ENCODE measurements around the gene PIK3CA. TPM values are rescaled to one million over a fixed set of nuclear protein-coding genes. Genes with fewer than 3 reads are reported as not detected.

The PIK3CA gene
- total RNA-seq, 1 donor from 2014 or later = 28.0 TPM

DNA sequence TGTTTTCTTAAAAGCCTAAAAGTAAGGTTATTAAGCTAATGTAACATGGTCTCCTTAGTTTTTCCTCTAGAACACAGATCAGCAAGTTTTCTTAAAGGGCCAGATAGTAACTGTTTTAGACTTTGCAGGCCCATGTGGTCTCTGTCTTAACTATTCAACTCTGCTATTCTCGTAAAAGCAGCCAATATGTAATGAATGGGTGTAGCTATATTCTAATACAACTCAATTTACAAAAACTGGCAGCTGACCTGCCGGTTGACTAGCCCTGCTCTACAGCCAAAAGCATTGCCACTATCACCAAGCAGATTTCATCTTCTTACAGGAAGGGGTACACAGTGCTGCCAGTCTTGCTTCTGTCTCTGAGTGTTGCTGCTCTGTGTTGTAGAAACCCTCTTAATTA is 75.4 kb downstream of the PIK3CA start:
- no peaks in the 10 kb centered on the region for H3K27me3 Mint-ChIP-seq (ENCODE audit: low read depth, unreplicated experiment)
- H3K27me3 ChIP-seq (ENCODE audit: insufficient read depth, low read length) = no peaks in the 10 kb centered on the region
- peaks cover 2% of the 10 kb centered on the region for H3K36me3 Mint-ChIP-seq (ENCODE audit: low read depth, unreplicated experiment)
- H3K4me3 ChIP-seq (ENCODE audit: insufficient read depth, low read depth, low read length) = no peak overlapping the region
- H3K27ac ChIP-seq (ENCODE audit: low read depth, low read length) = no peak overlapping the region
- H4K20me1 ChIP-seq (ENCODE audit: insufficient read depth, low read length) = no peaks in the 10 kb centered on the region
- H3K36me3 ChIP-seq (ENCODE audit: insufficient read depth, low read length) = peaks cover 3% of the 10 kb centered on the region
- no peak overlapping the region for H3K27ac Mint-ChIP-seq (ENCODE audit: unreplicated experiment)
- no peak overlapping the region for H2AFZ ChIP-seq (ENCODE audit: low read depth, low read length)
- no peaks in the 10 kb centered on the region for H3K79me2 ChIP-seq (ENCODE audit: insufficient read depth, low read length)
- no peaks in the 10 kb centered on the region for H3K4me1 ChIP-seq (ENCODE audit: insufficient read depth, low read length)
- H3K9me3 Mint-ChIP-seq (ENCODE audit: unreplicated experiment) = no peaks in the 10 kb centered on the region
- TF ChIP-seq EZH2 (IDR thresholded peaks at IDR 0.05; ENCODE audit: insufficient read depth, low read length) = no peak
- TF ChIP-seq, protein P1, sequence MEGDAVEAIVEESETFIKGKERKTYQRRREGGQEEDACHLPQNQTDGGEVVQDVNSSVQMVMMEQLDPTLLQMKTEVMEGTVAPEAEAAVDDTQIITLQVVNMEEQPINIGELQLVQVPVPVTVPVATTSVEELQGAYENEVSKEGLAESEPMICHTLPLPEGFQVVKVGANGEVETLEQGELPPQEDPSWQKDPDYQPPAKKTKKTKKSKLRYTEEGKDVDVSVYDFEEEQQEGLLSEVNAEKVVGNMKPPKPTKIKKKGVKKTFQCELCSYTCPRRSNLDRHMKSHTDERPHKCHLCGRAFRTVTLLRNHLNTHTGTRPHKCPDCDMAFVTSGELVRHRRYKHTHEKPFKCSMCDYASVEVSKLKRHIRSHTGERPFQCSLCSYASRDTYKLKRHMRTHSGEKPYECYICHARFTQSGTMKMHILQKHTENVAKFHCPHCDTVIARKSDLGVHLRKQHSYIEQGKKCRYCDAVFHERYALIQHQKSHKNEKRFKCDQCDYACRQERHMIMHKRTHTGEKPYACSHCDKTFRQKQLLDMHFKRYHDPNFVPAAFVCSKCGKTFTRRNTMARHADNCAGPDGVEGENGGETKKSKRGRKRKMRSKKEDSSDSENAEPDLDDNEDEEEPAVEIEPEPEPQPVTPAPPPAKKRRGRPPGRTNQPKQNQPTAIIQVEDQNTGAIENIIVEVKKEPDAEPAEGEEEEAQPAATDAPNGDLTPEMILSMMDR (IDR thresholded peaks at IDR 0.05; ENCODE audit: insufficient read depth, low read depth, low read length) = no peak
- H3K9ac ChIP-seq (ENCODE audit: low read length) = no peak overlapping the region
- FAIRE-seq (no peak), DNase-seq (ENCODE audit: low read depth) (no peak)
- no peak overlapping the region for H3K4me2 ChIP-seq (ENCODE audit: low read length)
- H3K4me1 Mint-ChIP-seq (ENCODE audit: low read depth, unreplicated experiment) = peaks cover 5% of the 10 kb centered on the region
- H3K9me3 ChIP-seq (ENCODE audit: insufficient read depth, low read depth, low read length) = no peaks in the 10 kb centered on the region
- no peak overlapping the region for H3K4me3 Mint-ChIP-seq (ENCODE audit: unreplicated experiment)

DNA sequence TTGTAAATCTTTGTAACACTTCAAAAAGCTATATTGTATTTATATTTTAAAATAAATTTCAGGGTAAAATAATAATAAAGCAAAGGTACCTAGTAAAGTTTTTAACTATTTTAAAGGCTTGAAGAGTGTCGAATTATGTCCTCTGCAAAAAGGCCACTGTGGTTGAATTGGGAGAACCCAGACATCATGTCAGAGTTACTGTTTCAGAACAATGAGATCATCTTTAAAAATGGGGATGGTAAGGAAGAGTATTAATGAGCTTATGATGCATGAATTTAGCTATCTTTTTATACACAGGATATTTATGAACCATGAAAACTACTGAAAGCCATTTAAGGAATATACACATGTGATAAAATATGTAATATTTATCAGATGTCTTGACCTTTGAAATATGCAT is 76.4 kb downstream of the PIK3CA start:
- peaks cover 2% of the 10 kb centered on the region for H3K36me3 Mint-ChIP-seq (ENCODE audit: low read depth, unreplicated experiment)
- Histone ChIP-seq H3K9ac (ENCODE audit: low read length) (no peak overlapping the region), H3K4me1 (ENCODE audit: insufficient read depth, low read length) (no peaks in the 10 kb centered on the region), H3K4me3 (ENCODE audit: insufficient read depth, low read depth, low read length) (no peak overlapping the region), H3K79me2 (ENCODE audit: insufficient read depth, low read length) (no peaks in the 10 kb centered on the region), H3K4me2 (ENCODE audit: low read length) (no peak overlapping the region), H4K20me1 (ENCODE audit: insufficient read depth, low read length) (no peaks in the 10 kb centered on the region), H2AFZ (ENCODE audit: low read depth, low read length) (no peak overlapping the region), H3K27me3 (ENCODE audit: insufficient read depth, low read length) (no peaks in the 10 kb centered on the region), H3K9me3 (ENCODE audit: insufficient read depth, low read depth, low read length) (no peaks in the 10 kb centered on the region), H3K36me3 (ENCODE audit: insufficient read depth, low read length) (peaks cover 3% of the 10 kb centered on the region), H3K27ac (ENCODE audit: low read depth, low read length) (no peak overlapping the region)
- H3K4me1 Mint-ChIP-seq (ENCODE audit: low read depth, unreplicated experiment) = peaks cover 5% of the 10 kb centered on the region
- H3K9me3 Mint-ChIP-seq (ENCODE audit: unreplicated experiment) = no peaks in the 10 kb centered on the region
- H3K4me3 Mint-ChIP-seq (ENCODE audit: unreplicated experiment) = no peak overlapping the region
- no peak for DNase-seq (ENCODE audit: low read depth)
- TF ChIP-seq EZH2 (IDR thresholded peaks at IDR 0.05; ENCODE audit: insufficient read depth, low read length) = no peak
- TF ChIP-seq, protein P1 (IDR thresholded peaks at IDR 0.05; ENCODE audit: insufficient read depth, low read depth, low read length) = no peak
- no peaks in the 10 kb centered on the region for H3K27me3 Mint-ChIP-seq (ENCODE audit: low read depth, unreplicated experiment)
- H3K27ac Mint-ChIP-seq (ENCODE audit: unreplicated experiment) = no peak overlapping the region
- no peak for FAIRE-seq

DNA sequence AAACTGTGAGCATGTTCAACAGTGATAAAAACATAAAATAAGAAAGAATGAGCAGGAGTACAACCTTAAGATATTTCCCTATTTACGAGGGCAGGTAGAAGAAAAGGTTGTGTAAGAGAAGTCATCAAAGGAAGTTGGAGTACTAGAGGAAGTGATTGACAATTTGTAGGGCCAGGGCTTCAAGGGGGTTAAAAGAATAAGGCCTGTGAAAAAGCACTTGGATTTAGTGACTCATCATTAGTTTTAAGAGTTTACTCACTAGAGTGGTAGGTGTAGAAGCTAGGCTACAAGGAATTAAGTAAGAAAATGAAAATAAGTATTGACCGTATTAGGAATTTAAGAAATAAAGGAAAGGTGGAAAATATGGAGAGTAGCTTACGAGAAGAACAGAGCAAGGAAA is 79.2 kb downstream of the PIK3CA start:
- FAIRE-seq (no peak), DNase-seq (ENCODE audit: low read depth) (peak; percentile 33)
- no peaks in the 10 kb centered on the region for H4K20me1 ChIP-seq (ENCODE audit: insufficient read depth, low read length)
- Mint-ChIP-seq H3K36me3 (ENCODE audit: low read depth, unreplicated experiment) (peaks cover 17% of the 10 kb centered on the region), H3K4me1 (ENCODE audit: low read depth, unreplicated experiment) (peaks cover 5% of the 10 kb centered on the region), H3K27ac (ENCODE audit: unreplicated experiment) (no peak overlapping the region), H3K4me3 (ENCODE audit: unreplicated experiment) (no peak overlapping the region), H3K9me3 (ENCODE audit: unreplicated experiment) (no peaks in the 10 kb centered on the region), H3K27me3 (ENCODE audit: low read depth, unreplicated experiment) (no peaks in the 10 kb centered on the region)
- H3K27ac ChIP-seq (ENCODE audit: low read depth, low read length) = no peak overlapping the region
- no peaks in the 10 kb centered on the region for H3K79me2 ChIP-seq (ENCODE audit: insufficient read depth, low read length)
- no peaks in the 10 kb centered on the region for H3K9me3 ChIP-seq (ENCODE audit: insufficient read depth, low read depth, low read length)
- H2AFZ ChIP-seq (ENCODE audit: low read depth, low read length) = no peak overlapping the region
- peaks cover 11% of the 10 kb centered on the region for H3K36me3 ChIP-seq (ENCODE audit: insufficient read depth, low read length)
- H3K4me3 ChIP-seq (ENCODE audit: insufficient read depth, low read depth, low read length) = no peak overlapping the region
- no peaks in the 10 kb centered on the region for H3K4me1 ChIP-seq (ENCODE audit: insufficient read depth, low read length)
- no peak overlapping the region for H3K9ac ChIP-seq (ENCODE audit: low read length)
- no peaks in the 10 kb centered on the region for H3K27me3 ChIP-seq (ENCODE audit: insufficient read depth, low read length)
- no peak for TF ChIP-seq EZH2 (IDR thresholded peaks at IDR 0.05; ENCODE audit: insufficient read depth, low read length)
- TF ChIP-seq, protein P1 (IDR thresholded peaks at IDR 0.05; ENCODE audit: insufficient read depth, low read depth, low read length) = no peak
- H3K4me2 ChIP-seq (ENCODE audit: low read length) = no peak overlapping the region
